Activated CD8-positive, alpha-beta memory T cell treated with anti-CD3 and anti-CD28 coated beads, Interleukin-2, amount 50 U/mL, for 1 hour (primary cell): Measurements from ENCODE around the gene SEMA3E.

Source experiments
- DNase-seq: peaks from one replicate; pipeline ENCODE4 v3.0.0-alpha.2; 2020; ENCODE audit errors: extremely low read depth

The SEMA3E gene

GRCh38 chr7:83355143-83355542, 293.8 kb downstream of the SEMA3E start:
- no peak for DNase-seq

GRCh38 chr7:83347945-83348444, 300.9 kb downstream of the SEMA3E start:
- no peak for DNase-seq

- no peak for DNase-seq
These were observed 309.0 kb downstream of the SEMA3E start for GRCh38 chr7:83339907-83340306.

GRCh38 chr7:83338277-83338950, 310.5 kb downstream of the SEMA3E start:
- DNase-seq, result no peak

- DNase-seq, result no peak
These were observed 311.9 kb downstream of the SEMA3E start for GRCh38 chr7:83337050-83337449.

GRCh38 chr7:83326223-83326622, 322.7 kb downstream of the SEMA3E start:
- DNase-seq, result no peak

GRCh38 chr7:83325083-83325482, 323.9 kb downstream of the SEMA3E start:
- DNase-seq, result no peak

- no peak for DNase-seq
These were observed 324.3 kb downstream of the SEMA3E start for GRCh38 chr7:83324596-83324995.

GRCh38 chr7:83321011-83321410, 327.9 kb downstream of the SEMA3E start:
- DNase-seq, result no peak

GRCh38 chr7:83313931-83314330, 335.0 kb downstream of the SEMA3E start:
- no peak for DNase-seq
